GM12801 (cell line): Measurements from ENCODE around the gene TMEM132A.

Source experiments
- TF ChIP-seq, protein P1 (sequence below): IDR thresholded peaks from one replicate; pipeline ENCODE4 v1.5.1; 2011; ENCODE audit warnings: control low read depth; ENCODE audit not compliant: insufficient read length; ENCODE audit errors: extremely low read depth

The TMEM132A gene

DNA sequence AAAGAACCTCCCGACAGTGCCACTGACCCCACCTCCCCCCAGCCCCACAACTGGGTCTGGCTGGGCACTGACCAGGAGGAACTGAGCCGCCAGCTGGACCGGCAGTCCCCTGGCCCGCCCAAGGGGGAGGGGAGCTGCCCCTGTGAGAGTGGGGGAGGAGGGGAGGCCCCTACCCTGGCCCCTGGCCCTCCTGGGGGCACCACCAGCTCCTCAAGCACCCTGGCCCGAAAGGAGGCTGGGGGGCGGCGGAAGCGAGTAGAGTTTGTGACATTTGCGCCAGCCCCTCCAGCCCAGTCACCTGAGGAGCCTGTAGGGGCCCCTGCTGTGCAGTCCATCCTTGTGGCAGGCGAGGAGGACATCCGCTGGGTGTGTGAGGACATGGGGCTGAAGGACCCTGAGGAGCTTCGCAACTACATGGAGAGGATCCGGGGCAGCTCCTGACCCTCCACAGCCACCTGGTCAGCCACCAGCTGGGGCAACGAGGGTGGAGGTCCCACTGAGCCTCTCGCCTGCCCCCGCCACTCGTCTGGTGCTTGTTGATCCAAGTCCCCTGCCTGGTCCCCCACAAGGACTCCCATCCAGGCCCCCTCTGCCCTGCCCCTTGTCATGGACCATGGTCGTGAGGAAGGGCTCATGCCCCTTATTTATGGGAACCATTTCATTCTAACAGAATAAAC lies 12.3 kb downstream of the TMEM132A start:
- TF ChIP-seq, protein P1, sequence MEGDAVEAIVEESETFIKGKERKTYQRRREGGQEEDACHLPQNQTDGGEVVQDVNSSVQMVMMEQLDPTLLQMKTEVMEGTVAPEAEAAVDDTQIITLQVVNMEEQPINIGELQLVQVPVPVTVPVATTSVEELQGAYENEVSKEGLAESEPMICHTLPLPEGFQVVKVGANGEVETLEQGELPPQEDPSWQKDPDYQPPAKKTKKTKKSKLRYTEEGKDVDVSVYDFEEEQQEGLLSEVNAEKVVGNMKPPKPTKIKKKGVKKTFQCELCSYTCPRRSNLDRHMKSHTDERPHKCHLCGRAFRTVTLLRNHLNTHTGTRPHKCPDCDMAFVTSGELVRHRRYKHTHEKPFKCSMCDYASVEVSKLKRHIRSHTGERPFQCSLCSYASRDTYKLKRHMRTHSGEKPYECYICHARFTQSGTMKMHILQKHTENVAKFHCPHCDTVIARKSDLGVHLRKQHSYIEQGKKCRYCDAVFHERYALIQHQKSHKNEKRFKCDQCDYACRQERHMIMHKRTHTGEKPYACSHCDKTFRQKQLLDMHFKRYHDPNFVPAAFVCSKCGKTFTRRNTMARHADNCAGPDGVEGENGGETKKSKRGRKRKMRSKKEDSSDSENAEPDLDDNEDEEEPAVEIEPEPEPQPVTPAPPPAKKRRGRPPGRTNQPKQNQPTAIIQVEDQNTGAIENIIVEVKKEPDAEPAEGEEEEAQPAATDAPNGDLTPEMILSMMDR = no peak

DNA sequence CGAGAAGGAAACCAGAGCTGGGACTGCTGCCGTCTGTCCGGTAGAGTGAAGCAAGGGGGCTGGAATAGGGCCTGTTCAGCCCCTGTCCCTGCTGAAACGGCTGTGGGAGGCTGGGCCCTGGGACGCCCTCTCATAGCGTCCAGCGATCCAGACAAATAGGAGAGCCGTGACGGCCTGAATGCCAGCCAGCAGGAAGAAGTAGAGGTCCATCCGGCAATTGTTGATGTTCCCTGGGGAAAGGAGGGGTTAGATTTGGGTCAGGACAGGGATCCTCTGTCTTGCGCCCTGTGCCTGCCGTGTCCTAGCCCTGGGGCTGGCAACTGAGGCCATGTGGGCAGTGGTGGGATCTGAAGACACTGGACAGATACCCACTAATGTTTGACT lies 12.9 kb downstream of the TMEM132A start:
- TF ChIP-seq, protein P1 = no peak

DNA sequence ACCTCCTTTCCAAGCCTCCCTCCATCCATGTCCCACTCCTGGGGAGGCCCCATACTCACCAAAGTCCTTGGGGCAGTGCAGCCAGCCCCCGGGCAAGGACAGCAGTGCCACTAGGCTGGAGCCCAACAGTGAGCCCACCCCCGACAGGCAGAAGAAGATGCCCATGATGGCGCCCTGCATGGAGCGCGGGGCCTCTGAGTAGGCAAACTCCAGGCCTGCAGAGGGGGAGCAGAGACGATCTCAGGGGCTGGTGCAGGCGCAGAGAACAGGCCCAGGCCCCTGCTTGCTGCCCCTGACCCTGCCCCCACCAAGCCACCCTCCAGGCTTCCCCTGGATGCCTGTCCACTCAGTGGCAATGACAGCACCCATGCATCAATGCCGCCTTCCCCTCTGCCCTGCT lies 13.6 kb downstream of the TMEM132A start:
- TF ChIP-seq, protein P1 = no peak

DNA sequence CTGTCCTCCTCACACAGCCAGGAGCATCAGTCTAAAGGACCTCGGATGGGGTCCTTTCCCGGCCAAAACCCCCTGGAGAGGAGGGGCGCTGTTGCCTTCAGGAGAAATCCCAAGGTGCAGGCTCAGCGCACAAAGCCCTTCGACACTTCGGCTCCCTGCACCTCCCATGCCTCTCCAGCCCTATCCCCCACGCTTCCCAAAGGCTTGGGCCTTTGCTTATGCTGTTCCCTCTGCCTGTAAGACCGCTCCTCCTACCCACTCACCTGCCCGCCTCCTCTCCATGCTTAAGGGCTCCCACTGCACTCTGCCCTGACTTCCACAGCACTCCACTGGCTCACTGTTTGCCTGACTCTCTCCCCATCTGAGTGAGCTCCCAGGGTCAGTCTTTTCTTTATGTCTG lies 14.2 kb downstream of the TMEM132A start:
- TF ChIP-seq, protein P1 = no peak

DNA sequence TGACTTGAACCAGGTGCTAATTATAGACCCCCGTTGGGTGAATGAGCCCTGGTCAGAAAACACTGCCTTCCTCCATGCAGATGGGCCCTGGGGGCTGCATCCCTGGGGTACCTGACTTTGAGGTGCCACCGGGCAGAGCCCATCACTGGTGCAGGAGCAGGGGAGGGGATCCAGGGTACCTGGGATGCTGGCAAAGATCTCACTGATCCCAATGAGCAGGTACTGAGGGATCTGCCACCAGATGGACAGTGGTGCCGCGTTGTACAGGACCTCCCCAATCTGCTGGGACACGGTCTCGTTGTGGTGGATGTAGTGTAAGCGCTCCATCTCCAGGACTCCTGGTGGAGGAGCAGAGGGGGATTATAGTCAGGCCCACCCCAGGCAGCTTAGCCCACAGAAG lies 15.0 kb downstream of the TMEM132A start:
- TF ChIP-seq, protein P1 = no peak

DNA sequence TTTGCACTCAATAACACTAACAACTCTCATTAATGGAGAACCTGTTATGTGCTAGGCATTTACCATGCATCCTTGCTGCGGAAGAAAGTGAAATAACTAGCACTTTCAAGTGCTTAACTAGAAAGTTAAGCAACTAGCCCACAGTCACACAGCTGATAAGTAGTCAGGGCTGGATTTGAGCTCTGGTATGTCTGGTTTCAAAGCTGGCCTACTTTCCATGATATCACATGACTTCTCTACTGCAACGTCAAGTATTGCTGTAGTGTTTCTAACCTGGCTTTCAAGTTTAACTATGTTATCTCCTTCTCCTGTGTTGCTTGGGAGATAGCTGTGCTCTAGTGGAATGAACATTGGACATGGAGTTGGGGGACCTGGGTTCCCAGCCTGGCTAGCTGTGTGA lies 15.6 kb downstream of the TMEM132A start:
- TF ChIP-seq, protein P1 = no peak

DNA sequence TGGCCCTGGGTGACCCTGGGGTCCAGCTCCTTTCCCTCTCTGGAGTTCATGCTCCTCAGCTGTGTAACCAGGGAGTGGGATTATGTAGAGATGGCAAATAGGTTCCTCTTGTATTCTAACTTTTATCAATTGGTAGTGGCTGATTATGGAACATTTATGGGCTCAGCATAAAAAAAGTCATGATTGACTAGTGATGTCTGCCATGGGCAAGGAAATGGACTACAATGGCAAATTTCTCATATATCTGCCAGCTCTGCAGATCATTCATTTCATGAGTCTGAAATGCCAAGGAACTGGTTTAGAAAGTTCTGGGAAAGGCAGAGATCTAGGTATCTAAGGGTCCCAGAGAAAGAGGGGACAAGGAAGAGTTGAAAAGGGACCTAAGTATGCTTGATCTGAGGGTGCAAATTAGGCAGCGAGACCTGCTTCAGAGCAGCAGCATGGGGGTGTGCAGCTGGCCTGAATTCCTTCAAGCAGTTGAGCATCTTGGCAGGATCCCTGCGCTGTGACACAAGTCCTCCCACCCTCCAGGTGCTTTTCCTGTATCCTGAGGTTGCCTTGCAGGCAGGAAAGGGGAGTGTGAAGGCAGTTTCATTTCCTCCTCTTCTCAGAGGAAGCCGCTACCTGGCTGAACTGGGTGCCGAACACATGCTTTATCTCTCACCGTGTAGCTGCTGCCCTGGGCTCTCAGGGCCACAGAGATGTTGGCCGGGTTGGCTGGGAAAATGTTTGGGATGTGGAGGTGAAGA lies 17.3 kb downstream of the TMEM132A start:
- TF ChIP-seq, protein P1 = no peak
